HG02571 (cell line): ENCODE results near the gene ERBB4.
"Not testable (repeated sequence)": the region's sequence is repeated elsewhere in the genome, so short reads cannot be mapped to it uniquely, and the experiment has no call there.

Experiments
- ATAC-seq: cut with Tn5 transposase; IDR thresholded peaks from one replicate; pipeline ENCODE4 v1.9.1; 2021; ENCODE audit warnings: mild to moderate bottlenecking, moderate library complexity; ENCODE audit not compliant: unreplicated experiment

The ERBB4 gene

DNA sequence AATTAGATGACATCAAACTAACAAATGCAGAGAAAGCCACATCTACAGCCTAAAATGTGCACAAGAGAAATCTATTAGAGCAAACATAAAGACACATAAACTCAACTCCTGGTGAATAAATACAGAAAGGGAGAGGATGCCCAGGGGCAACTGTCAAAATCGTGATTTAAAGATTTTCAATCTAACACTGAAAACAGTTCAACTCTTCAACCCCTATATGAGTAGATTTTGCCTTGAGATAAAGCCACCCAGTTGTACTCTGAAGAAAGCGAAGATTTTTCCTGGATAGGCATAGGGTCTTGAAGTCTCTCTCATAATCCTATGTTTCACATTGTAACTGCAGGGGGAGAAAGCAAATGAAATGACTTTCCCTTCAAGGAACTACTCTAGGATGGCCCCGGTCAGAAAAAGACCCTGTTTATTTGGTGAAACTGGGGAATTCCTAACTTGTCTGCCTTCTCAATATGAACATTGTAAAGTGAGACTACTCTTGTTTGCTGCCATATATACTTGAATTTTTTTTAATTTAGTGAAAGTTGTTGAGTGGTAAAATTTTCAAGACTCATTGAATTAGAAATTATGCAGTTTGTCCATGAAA, 226.7 kb downstream of the ERBB4 start:
- ATAC-seq, result no peak

DNA sequence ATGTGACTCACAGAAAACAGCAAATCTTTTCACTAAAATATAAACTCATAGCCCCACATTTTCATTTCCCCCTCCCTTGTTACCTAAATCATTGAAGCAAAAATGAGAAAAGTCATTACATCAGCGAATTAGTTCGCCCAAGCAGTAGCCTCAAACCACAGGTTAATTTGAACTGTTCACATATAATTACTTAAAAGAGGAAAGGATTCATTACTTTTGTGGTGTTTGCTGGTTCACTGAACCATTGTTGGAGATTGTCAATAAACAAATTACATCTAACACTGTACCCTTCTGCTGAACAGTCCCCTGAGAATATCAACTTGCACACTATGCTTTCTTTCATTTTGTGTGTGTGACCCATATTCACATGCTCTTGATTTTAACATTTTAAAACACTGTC, 238.7 kb downstream of the ERBB4 start:
- no peak for ATAC-seq

DNA sequence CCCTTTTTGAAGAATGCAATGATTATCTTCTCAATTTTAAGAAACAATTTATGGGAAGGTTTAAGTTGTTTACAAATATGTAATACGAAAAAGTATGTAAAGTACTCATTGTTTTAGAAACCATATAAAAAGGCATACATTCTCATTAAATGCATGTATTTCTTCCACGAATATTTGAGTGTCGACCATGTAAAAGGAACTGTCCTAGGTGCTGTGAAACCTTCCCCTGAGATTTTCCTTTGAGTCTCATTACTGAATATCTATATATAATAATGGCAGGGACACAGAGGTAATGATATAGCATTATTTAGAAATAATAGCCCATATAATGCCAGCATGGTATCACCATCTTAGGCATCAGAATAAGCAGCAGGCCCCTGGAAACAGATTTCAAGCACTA, 239.3 kb downstream of the ERBB4 start:
- ATAC-seq, result no peak

DNA sequence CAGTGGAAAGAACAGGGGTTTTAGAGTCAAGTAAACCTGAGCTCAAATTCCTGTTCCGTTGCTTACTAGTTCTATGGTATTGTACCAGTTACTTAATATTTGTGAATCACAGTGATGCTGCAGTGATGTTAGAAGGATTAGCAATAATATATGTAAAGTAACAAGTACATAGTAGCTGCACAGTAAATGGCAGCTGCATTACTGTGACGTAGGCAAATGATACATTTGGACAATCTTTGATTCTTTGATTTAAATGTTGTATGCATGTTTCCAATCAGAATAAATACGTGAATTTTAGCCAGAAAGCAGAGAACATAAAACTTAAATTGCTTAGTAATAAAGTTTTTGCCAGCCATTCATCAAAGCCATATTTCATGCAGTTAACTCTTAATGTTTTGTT, 243.0 kb downstream of the ERBB4 start:
- no peak for ATAC-seq

DNA sequence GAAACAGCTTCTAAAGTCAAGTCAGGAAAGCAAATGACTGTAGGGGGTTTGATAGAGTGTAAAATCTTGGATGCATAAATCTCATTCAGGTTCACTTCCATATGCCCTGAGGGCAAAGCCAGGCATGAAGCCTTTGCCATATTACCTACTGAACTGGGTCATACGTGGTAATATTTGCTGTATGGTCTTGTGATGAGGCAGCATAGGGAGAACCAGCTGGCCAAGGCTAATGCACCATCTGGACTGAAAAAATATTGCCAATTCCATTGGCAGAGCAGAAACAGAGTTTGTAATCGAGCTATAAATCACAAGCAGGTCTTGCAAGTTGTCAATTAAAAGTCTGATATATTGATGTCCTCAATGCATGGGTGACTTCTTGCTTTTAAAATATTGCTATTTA, 243.8 kb downstream of the ERBB4 start:
- ATAC-seq, result no peak

DNA sequence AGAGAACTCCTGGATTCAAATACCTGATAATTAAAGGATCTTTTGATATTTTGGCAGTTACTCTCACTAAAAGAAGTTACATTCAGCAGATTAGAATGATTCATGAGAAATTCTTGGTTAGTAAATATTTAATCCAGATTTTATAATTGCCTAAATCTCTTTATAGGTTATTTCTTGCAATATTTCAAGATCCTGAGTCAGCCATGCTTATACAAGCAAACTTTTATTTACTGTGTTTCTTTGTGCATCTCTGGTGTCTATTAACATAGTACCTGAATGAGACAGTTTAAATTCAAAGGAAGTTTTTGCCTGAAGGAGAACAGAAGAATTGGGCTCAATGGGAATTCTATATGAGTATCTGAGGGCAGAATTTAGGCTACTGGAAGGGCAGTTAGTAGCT, 249.3 kb downstream of the ERBB4 start:
- no peak for ATAC-seq

DNA sequence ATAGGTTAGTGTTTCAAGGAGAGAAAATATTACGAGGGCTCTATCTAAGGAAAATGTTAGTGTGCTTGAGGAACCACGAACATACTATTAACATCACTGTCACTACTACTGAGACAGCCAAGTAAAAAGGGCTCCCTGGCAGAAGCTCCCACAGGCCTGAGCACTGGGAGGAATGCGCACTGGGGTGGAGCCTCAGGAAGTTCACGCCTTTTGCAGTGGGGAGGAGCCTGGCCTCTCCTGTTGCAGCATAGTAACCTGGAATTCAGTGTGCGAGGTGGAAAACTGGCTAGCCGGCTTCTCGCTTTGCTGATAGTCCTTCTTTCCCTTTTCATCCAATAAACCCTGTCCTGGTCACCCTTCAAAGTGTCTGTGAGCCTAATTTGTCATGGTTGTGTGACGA, 250.3 kb downstream of the ERBB4 start:
- no peak for ATAC-seq

DNA sequence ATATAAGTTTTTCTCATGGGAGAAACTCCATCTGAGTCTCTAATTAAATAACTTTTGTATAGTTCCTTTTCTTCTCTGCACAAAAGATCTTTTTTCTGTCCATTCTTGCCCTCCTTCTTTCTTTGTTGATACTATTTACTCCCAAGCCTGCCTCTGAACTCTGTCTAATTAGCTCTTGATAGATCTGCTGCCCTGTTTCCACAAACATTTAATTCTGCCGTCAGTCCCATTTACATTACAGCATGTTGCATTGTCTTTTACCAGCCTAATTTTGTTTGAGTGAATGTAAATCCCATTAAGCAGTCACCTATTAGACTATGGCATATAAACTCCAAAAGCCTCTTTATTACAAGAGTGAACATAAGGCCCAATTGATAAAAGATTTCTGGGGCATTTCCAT, 254.4 kb downstream of the ERBB4 start:
- ATAC-seq, result no peak

DNA sequence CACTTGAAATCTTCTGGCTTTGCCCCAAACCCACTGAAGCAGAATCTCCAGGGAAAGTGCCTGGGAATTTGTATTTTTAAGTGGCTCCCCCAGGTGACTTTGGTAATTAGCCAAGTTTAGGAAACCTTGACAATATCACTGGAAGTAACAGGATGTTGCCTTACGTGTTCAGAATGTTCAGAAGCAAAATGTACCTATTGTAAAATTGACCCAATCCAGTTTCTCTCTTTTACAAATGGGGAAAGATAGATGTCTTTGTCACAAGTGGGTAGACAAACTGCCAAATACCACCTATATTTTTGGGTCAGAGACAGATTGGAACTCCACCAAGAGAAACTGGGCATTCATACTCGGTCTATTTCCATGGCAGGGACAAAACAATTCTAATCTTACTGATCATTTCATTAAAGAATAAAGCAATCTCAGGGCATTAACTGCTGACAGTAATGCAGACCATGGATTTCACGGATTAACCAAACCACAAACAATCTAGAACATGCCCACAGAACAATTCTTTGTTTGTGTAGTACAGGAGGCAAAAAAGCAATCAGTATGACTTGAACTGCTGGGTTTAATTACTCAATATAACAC, 255.8 kb downstream of the ERBB4 start:
- no peak for ATAC-seq

DNA sequence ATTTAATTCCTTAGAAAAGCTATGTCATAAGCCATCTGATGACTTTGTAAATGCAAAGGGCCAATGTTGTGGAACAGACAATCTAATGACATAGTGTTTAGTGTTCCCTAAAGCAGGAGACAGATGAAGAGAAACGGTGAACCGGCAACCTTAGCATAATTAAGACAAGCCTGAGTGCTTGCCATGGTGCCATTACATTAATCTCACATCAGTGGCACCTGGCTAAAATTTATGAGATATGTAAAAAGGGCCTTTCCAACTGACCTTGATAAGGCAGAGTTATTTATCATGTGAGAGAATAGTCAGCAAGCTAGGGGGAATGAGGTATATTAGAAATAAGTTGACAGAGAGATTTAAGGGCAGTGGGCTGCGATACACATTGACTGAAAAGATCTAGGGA, 261.8 kb downstream of the ERBB4 start:
- no peak for ATAC-seq

DNA sequence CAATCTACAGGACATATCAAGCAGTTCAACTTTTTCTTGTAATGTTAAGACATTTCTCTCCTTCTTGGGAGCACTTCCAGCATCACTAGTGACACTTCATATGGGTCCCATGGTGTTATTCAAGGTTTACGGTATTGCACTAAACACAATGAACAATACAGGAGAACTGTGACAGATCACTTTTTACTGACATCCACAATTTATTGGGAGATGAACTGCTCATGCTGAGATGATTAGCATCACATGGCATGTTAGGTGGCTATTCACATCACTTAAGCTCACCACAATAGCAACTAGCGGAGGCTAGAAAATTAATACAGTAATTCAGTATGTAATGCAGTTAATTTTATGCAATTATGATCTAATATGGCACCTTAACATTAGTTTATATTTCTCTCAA, 264.4 kb downstream of the ERBB4 start:
- no peak for ATAC-seq

DNA sequence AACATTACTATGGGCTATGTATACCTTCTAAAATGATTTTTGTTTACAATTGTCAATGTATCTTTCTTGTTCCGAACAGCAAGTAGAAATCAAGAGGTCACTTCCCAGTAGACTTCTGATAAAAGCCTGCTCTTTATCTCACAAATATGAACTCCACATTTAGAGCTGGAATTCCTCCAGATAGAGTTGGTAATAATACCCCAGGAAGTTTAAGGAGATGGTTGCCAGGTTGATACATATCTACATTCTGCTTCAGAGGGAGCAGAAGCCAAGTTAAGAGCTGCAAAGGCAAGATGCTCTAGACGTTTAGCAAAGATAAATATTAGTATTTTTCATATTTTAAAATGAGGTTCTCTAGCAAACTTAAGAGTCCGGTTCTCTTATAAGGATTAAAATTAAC, 267.0 kb downstream of the ERBB4 start:
- no peak for ATAC-seq

DNA sequence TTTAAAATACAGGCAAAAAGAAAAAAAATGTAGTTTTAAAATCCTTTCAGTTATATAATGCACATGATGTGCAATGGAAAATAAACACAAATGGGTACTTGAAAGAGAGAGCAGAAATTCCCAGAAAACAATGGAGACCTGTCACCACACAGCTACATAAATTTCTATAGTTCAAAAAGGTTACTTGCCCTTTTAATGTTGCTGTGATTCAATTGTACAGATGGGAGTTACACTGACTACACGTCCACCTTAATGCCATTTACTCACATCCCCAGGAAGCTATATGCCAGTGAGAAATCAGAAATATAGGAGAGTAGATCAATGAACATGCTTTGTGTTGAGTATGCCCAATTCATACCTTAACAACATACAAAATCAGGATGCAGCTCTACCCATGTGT, 269.6 kb downstream of the ERBB4 start:
- ATAC-seq, result no peak

DNA sequence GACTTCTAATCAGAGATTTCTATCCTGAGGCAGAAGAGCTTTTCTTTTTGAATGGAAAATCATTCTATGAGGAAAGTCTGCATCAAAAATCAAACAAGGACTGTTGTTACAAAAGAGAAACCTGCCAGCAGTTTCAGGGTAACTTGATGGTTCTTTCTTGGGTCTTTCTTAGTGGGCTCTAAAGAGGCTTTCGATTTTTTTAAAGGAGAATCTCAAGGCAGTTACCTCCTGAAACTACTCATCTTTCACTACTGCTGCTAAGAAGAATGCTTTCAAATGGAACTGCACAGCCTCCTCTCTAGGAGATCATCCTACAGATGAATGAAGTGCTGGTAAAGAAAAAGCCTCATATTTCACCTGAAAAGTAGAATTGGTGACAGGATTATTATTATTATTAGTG, 272.3 kb downstream of the ERBB4 start:
- no peak for ATAC-seq

DNA sequence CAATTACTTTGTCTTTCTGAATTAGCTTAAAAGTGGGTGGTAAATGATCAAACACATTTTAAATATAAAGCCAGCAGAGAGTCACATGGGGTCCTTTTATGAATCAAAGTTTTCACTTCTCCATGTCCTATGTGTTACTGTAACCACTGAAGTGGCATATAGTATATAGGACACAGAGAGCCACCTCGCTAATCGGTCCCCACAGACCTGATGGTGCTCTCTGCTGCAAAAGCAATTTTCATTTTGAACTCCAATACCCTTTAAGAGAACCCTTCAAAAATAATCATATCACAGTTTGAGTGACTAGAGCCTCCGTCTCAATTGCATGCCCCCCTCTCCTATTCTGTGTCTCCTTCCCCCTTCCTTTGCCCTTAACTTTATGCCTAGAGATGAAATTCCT, 272.8 kb downstream of the ERBB4 start:
- ATAC-seq, result no peak

DNA sequence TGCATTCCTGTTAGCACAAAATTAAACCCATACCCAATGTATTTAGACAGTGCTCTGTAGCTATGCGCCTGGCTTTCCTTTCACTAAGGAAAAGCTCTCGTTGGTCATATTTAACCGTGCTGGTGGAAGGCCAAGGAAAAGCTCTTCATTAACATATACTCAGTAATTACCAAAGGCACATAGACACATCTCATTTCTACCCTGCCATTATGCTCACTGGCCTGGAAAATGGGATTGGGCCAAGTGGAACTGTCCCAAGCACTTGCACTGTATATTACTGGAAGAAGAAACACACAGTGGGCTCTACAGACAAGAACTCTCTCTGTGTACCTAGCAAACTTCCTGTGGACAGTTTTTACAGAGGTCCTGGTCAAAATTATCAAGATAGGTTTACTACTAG, 274.4 kb downstream of the ERBB4 start:
- ATAC-seq, result no peak

DNA sequence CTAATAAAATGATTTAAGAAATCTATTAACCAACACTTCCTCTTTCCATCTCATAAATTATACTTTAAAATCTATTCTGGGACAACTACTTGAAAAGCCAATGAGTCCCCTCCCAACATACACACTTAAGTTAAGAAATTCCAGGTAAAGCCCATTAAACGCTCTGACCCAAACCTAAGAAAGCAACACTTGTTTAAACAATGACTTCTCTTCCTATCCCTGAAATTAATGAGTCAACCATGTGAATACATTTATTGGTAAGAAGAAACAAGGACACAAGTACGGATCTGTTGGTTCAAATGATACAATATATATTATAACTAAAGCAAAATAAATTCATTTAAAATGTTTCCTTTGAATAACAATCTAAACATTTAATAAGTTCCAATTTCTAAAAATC, 279.4 kb downstream of the ERBB4 start:
- ATAC-seq, result no peak

DNA sequence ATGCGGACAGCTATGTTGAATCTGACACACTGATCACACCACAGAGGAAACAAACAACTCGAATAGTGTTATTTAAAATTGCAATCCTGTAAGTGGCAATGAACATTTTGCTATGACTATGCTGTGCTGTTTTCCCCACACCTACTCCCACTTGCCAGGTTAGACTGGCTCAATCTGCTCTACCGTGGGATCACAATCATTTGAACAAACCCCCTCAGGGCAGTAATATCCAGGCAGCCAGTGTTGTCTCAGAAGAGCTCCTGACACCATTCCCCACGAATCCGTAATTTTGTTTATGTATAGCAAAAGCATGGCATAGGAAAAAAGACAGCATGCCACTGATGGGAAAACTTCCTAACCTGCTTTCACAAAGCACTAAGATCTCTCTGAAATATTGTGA, 284.3 kb downstream of the ERBB4 start:
- no peak for ATAC-seq

DNA sequence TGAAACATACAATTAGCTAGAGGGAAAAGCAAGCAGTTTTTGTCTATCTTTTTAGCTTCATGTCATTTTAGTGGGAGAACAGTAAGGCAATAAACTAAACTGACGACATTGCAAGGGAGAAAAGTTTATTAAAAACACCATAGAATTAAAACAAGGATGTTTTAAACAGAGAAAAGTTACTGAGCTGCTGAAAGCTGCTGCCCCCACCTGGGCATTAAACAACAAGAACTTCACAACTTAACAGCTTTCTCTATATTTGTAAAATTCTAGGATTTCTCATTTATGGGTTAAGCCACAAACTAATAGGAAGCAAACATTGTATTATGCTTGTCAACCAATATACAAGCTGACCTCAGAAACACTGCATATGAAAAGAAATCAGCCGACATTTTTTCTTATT, 289.2 kb downstream of the ERBB4 start:
- ATAC-seq, result no peak

DNA sequence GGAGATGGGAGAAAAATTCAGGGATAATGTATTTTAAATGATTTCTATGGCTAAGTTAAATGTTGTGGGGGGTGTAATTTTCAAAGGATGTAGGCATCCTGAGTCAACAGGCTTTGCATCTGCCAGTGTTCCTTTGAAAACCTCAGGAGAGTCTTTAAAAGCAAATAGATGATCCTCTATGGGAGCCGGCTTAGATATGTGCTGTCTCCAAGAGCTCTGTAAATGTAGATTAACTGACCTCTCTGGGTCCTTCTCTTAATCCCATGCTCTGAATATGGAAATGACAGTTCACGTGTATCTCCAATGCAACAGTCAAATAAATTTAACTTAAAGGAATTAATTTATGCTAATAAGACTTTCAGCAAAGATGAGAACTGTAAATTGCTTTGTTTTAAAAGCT, 292.7 kb downstream of the ERBB4 start:
- no peak for ATAC-seq

DNA sequence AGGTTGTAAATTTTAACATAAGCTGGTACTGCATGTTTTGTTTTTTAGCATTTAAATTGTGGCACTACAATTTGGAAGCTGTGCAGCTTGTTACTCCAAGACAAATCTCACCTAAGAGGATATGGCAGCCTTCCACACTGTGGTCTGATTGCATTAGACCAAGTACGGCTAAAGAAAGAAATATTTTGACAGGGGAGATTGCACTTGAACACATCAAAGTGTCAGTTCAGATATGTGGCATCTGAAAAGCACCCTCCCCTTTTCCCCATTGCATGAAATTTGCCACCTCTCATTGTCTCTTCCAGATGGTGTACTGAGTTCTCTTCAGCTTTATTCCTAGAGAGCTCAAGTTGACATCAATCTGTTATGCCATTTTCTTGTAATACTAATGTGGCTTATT, 295.9 kb downstream of the ERBB4 start:
- no peak for ATAC-seq

DNA sequence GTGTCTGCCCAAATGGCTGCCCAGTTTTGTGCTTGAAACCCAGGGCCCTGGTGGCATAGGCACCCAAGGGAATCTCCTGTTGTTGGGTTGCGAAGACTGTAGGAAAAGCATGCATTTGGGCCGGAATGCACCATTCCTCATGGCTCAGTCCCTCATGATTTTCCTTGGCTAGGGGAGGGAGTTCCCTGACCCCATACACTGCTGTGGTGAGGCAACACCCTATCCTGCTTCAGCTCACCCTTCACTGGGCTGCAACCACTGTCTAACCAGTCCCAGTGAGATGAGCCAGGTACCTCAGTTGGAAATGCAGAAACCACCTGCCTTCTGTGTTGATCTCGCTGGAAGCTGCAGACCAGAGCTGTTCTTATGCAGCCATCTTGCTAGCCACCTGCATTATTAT, 300.4 kb downstream of the ERBB4 start:
- not testable (repeated sequence) for ATAC-seq

DNA sequence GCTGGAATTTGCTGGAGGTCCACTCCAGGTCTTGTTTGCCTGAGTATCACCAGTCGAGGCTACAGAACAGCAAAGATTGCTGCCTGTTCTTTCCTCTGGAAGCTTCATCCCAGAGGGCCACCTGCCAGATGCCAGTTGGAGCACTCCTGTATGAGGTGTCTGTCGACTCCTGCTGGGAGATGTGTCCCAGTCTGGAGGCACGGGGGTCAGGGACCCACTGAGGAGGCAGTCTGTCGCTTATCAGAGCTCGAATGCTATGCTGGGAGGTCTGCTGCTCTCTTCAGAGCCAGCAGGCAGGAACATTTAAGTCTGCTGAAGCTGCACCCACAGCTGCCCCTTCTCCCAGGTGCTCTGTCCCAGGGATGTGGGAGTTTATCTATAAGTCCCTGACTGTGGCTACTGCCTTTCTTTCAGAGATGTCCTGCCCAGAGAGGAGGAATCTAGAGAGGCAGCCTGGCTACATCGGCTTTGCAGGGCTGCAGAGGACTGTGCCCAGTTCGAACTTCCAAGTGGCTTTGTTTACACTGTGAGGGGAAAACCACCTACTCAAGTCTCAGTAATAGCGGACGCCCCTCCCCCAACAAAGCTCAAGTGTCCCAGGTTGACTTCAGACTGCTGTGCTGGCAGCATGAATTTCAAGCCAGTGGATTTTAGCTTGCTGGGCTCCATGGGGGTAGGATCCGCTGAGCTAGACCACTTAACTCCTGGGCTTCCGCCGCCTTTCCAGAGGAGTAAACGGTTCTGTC, 301.1 kb downstream of the ERBB4 start:
- ATAC-seq, result no peak
